Stimulated activated CD4-positive, alpha-beta T cell treated with anti-CD3 and anti-CD28 coated beads, Interleukin-1b, Interleukin-23, amount 100 ng/mL, for 48 hours (primary cell): Measurements from ENCODE around the gene CLCN3.
A peak's percentile ranks its signal among the peaks of the same experiment; 100 is the strongest.
"Not testable (repeated sequence)": the region's sequence is repeated elsewhere in the genome, so short reads cannot be mapped to it uniquely, and the experiment has no call there.

ENCODE experiments used
- DNase-seq: peaks from one replicate; pipeline ENCODE4 v3.0.0-alpha.2; 2020

Gene CLCN3

DNA sequence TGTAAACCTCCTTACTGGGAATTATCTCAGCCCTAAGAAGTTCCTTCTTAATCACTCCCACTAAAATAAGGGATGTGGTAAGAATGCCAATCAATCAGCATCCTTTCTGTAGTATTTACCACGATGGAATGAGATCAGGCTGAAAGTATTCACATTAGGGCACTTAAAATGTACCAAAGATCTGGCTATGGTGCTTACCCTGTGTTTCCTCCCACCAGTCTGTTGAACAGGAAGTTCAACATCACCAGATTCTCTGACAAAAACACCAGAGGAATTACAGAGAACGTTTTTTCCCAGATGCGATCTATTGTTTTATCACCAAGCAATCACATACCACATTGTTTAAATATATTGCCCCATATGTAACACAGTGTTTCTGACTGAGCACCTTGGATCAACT, 2.1 kb upstream of the CLCN3 start:
- DNase-seq: no peak

DNA sequence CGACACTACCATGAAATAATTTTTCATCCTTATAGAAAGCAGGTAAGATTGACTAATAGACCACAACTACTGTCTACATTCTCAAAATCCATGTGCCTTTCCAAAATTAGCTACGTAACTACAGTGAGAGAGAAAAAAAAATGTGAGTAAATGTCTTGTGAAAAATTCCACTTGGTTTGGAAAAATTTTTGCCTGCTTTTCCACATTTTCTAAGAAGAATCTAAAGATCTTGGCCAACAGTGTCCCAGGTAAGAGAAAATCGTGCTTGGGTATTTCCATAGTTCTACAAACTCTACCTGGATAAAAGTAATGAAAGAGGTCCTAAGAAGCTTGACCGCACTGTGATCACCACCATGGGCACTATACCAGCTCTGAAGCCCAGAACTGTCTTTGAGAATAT, 1.4 kb upstream of the CLCN3 start:
- DNase-seq: no peak

DNA sequence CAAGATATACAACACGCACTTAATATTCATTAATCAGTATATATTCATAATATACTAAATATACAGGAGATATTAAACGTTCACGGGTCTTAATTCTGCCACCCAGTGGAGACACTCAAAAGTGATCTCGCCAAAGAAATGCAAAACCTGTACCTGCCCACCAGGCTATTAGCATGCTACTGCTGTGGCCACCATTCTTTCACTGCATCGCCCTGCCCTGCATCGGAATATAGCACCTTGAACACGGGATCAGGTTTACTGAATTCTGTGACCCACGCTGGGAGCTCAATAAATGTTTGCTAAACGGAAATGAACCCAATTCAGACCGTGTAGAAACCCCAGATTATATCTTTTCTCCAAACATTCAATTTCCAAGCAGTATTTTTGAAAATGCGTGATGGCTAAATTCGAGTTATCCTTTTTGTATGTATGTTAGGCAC, 840 bp upstream of the CLCN3 start:
- peak; percentile 38 for DNase-seq

DNA sequence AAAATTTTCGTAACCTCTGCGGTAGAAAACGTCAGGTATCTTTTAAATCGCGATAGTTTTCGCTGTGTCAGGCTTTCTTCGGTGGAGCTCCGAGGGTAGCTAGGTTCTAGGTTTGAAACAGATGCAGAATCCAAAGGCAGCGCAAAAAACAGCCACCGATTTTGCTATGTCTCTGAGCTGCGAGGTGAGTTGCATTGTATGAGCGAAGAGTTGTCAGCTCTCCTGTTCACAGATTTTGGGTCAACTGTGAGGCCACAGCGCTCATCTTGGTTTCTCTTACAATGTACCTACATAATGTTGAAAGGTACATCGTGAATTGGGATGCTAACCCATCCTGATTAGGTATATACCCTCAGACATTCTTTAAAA, 486 bp downstream of the CLCN3 start:
- peak; percentile 18 for DNase-seq

DNA sequence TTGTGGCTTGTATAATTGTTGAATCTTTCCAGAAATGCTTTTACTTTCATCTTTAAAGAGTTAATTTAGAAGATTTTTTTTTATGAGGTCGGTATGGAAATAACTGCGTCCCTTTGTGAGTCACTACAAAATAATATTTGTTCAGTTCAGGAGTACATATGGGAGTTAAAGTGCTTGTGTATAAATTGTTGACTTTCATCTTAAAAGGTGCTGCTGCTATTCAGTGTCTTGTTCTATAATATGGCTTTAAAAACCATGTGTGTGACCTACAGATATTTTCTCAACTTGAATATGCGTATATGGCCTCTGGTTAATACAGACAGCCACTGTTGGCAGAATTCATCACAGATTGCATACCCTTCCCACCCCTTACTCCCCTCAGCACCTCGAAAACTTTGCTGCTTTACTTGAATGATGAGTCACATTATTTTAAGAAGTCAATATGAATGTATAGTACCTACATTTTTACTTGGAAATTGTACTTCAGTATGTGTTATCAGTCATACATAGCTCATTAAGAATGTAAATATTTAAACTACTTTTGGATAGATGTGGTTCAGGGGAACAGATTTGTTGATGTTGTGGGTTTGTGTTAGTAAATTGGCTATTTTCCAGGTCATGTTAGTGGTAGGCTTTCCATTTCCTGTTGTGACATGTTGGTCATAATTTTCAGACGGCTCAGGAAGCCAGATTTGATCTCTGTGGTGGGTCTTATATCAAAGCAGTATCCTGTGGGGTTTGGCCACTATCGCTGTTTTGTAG, 1.5 kb downstream of the CLCN3 start:
- DNase-seq: peak; percentile 12

DNA sequence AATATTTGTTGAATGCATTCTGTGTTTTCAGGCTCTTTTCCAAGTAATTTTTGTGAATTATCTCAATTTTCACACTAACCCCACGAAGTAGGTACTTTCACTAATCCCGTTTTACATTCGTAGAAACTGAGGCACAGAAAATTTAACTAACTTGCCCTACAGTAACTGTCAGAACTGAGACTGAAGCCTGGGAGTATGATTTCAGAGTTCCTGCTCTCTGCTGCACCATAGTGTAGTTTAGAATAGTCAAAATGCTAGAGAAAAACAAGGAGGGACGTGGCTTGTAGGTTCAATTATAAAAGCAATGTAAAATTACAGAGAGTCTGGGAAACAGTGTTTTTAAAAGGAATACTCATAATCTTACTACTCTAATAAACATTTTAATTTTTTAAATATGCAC, 2.2 kb downstream of the CLCN3 start:
- DNase-seq: no peak

DNA sequence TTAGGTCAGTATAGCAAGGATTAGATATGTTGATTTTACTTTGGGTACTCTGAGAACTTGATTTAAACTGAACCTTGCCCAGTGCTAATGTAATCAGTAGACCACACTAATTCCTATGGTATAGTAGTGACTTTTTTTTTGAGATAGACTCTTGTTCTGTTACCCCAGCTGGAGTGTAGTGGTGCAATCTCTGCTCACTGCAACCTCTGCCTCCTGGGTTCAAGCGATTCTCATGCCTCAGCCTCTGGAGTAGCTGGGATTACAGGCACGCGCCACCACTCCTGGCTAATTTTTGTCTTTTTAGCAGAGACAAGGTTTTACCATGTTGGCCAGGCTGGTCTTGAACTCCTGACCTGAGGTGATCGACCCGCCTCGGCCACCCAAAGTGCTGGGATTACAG, 3.6 kb downstream of the CLCN3 start:
- not testable (repeated sequence) for DNase-seq

DNA sequence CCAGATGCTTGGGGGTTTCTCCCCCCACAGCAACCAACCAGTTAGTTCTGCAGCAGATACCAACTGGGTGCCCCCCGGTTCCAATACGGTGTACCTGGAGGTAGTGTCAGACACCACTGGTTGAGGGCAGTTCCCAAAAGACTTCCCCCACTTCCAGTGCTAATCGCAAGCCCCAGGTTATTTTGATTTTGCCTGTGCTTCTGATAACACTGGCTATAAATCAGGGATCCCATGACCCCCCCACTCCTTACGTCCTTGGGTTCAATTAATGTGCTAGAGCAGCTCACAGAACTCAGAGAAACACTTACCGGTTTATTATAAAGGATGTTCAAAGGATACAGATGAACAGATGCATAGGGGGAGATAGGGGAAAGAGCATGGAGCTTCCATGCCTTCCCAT, 5.5 kb downstream of the CLCN3 start:
- no peak for DNase-seq

DNA sequence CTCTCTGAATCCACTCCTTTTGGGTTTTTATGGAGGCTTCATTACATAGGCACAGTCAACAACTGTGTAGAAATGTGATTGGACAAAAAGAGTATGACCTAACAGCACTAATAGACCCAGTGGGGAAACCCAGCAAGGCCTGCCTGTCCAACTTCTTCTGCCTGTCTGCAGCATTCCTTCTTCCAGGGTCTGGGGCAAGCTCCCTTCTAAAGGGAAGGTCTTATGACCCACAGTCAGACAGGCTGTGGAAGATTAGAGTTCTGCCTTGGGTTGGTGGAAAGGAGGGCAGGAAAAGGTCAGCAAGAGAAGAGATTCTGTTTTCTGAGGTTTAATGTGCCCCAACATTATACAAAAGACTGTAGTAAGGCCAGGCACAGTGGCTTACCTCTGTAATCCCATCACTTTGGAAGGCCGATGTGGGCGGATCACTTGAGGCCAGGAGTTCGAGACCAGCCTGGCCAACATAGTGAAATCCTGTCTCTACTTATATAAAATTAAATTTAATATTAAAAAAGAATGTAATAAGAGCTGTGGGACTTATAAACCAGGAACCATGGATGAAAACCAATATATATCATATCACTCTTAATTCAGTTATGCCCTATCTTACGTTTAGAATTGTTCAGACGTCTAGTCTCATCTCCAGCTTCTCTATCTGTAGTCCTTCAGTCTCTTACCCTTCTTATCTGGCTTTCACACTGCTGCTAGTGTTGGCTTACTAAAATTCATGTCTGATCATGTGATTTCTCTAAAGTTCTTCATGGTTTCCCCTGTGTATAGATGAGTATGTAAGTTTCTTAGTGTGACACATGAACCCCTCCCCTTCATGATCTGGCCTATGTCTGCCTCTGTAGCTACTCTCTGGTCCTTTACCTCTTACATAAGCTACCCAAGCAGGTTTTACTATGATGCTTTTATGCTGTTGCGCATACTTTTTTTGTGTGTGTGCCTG, 6.2 kb downstream of the CLCN3 start:
- DNase-seq: peak; percentile 16

DNA sequence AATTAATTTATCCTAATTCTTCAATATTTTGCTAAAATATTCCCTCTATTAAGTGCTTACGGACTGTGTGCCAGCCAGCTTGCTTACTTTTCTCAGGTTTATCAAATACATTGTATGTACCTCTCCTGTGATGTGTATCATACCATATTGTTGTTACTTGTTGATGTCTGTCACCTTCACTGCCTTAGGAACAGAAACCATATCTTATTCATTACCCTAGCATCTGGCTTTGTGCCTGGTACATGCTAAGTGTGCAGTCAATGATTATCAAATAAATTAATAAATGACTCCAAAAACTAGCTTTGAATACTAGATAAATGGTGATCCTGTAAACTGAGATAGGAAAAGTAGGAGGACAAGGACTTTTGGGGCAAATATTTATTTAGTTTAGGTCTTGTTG, 6.9 kb downstream of the CLCN3 start:
- no peak for DNase-seq

DNA sequence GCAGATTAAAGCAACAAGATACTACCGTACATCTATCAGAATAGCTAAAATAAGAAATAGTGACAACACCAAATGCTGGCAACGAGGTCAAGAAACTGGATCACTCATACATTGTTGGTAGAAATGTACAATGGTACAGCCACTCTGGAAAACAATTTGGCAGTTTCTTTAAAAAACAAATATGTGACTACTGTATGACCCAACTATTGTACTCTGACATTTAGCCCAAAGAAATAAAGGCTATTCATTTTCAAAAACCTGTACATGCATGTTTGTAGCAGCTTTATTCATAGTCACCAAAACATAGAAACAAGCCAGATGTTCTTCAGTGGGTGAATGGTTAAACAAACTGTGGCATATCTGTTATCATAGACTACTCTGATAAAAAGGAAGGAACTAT, 8.2 kb downstream of the CLCN3 start:
- no peak for DNase-seq

DNA sequence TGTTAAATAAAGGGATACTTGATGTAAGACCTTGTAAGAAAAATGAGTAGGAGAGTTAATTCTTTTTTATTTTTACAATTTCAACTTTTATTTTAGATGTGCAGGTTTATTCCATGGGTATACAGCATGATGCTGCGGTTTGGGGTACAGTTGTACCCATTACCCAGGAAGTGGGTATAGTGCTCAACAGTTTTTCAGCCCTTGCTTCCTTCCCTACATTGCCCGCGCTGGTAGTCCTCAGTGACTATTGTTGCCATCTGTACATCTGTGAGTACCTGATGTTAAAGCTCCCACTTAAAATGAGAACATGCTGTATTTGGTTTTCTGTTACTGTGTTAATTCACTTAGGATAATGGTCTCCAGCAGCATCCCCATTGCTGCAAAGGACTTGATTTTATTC, 9.7 kb downstream of the CLCN3 start:
- no peak for DNase-seq

DNA sequence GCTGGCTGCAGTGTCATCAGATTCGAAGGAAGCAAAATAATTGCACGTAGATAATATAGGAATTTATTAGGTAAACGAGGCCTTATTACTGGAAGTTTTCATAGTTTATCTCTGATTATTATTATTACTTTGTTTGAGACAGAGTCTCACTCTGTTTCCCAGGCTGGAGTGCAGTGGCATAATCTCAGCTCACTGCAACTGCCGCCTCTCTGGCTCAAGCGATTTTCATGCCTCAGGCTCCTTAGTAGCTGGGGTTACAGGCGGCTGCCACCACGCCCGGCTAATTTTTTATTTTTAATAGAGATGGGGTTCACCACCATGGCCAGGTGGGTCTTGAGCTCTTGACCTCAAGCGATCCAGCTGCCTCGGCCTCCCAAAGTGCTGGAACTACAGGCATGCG, 12.5 kb downstream of the CLCN3 start:
- no peak for DNase-seq

DNA sequence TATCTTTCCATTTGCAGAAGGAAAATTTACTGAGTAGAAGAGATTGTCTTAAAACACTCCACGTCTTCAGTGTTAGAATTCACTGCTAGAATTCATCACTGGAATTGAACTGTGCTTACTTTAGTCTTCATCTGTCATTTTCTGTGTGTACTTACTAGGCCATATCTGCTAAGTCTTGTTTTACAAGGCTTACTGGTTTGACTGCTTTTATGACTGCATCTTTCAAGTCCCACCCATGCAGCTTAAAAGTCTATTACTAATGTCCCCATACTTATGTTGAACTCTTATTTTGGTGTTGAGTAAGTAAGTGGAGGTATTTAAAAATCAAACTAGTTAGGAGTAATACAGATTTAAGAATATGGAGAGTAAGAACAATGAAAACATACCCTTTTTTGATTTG, 14.6 kb downstream of the CLCN3 start:
- DNase-seq: no peak

DNA sequence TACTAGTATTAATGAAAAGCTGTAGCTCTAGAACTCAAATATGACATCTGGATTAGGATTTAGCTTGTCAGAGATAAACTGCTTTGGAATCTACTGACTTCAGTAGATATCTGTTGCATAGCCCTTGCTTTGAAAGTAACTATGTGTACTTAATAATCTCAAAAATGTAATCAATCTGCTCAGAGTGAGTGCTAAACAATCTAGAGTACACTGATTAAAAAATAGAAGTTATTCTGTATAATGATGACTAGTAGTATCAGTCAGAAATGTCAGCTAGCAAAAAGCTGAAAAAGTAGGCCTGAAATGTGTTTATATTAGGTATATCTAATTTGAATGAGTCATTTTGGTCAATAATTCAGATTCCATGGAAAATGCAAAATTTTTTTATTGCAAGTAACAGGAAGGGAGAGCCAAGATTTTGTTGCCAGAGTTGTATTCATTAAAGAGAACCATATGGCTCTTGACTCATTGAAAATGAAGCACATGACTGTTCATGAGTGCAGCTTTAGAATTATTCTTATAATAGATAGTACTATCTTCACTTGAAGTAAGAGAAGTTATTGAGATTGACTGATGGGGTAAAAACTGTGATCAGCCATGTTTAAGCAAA, 20.0 kb downstream of the CLCN3 start:
- DNase-seq: no peak

DNA sequence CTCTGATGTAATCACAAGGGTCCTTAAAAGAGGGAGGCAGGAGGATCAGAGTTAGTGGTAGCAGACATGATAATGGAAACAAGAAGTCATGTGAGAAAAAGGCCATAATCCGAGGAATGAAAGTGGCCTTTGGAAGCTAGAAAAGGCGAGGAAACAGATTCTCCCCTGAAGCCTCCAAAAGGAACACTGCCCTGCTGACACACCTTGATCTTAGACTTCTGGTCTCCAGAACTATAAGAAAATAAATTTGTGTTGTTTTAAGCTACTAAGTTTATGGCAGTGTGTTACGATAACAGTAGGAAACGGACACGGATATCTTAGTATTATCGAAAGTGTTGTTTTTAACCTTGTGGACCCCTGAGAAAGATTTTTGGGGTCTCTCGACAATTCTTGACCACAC, 24.4 kb downstream of the CLCN3 start:
- DNase-seq: no peak

DNA sequence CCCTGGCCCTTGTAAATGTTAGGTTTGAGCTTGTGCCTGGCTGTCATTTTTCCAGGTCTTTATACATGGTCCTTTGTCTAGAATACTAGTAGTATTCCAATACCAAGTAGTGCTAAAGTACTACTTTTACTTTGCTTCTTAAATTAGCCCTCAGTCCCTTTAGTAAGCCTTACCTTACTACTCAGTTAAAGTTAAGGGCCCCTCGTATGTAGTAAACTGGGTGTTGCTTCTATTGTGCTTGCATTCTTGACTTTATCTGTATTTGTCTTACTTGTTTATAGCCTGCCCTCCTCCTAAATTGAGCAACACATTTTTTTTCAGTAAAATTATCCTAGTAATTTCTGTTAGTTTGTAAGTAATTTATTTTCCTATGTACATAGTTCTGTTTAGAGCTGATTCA, 25.2 kb downstream of the CLCN3 start:
- DNase-seq: no peak

DNA sequence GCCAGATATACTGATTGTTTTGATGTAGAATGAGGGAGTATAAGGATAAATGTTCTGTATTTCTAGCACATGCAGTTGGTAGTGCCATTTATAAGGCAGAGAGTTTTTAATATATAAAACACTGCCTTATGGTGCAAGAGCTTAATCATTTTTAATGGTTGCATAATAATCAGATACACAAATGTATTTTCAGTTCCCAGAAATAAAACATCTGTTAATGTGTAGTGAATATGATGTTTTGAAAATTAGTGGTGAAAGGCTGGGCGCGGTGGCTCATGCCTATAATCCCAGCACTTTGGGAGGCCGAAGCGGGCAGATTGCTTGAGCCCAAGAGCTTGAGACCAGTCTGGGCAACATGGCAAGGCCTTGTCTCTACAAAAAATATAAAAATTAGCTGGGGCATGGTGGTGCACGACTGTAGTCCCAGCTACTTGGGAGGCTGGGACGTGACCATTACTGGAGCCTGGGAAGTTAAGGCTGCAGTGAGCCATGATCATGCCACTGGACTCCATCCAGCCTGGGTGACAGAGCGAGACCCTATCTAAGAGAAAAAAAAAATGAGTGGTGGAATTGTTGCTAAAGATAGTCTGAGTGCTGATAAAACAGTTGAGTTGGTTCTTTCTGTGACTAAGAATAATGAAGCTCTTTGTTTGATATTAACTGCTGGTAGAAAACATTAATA, 29.3 kb downstream of the CLCN3 start:
- DNase-seq: no peak

DNA sequence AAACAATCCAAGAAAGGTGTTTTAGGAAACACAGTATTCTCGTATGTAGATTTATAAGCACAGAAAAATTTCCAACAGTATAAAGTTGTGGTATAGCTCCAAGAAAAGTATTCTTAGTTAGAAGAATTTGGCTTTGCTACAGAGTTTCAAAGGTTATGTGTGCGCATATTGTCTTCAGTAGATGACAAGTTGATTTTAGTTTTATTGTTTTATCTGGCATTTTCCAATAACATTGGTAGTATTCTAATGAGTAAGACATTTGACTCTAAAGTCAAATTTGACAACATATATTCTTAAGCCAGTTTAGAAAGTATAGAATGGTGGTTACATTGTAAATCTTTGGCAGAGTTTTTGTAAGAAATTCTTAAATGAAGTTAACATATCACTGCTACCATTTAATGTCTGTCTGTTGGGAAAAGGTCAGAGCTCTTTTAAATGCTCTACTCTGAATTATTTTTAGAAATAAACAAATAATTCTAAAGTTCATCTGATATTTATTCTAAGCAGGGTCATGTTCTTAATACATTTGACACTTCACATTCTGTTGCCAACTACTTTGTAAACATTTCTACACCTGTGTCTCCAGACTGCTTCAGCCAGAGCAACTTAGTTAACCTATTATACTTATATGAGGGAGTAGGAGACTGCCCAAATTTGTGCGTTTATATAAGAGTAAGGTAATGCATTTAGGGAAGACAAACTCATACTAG, 30.0 kb downstream of the CLCN3 start:
- DNase-seq: no peak

DNA sequence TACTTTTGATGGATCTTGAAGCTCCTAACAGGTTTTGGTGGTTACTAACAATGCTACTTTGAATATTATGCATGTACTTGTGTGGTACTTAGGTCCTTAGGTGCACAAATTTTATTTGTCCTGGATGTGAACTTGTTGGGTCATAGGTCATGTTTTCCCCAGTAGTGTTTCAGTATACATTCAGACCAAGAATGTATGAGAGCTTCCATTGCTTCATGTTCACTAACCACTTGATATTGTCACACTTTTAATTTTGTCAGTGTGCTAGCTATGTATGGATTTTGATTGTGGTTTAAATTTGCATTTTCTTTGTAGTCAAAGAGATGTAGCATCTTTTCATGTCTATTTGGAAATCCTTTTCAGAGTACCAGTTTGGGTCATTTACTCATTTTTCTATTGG, 32.2 kb downstream of the CLCN3 start:
- no peak for DNase-seq

DNA sequence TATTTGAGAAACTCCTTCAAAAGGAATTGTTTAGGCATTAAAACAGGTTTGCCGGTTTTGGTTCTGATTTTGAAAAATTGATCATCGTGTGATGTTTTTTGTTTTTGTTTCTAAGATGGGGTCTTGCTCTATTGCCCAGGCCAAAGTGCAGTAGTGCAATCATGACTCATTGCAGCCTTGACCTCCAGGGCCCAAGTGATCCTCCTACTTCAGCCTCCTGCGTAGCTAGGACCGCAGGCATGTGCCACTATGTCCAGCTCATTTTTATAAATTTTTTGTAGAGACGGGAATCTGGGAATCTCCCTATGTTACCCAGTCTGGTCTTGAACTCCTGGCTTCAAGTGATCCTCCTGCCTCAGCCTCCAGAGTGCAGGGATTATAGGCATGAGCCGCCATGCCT, 35.0 kb downstream of the CLCN3 start:
- DNase-seq: no peak

DNA sequence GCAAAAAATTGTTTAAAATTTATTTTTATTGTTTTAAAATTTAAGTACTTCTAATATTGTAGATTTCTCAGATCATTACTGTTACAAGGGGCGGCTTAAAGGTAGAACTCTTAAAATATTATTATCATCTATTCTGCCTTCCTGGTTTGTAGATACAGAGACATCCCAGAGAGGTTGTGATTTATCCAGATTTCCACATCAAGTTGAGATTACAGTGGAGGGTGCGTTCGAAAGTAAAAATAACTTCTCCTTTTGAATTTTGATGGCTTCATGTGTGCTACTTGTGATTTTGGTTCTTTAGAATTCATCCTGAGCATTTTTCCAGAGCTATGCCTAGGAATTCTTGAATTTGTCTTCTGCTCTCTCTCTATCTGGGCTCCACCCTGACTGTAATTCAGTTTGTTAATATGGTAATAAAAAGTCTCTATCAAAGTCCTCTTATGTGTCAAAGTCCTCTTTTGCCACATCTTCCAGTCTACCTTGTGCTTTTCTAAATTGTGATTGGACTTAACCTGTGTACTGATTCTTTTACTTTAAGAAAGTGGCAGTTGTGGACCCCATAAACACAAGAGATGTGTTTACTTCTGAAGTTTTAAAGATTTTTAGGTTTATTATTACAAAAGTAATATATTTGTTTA, 37.2 kb downstream of the CLCN3 start:
- no peak for DNase-seq
